SK-N-SH (cell line): ENCODE measurements around the gene RTN4RL2. TPM values are rescaled to one million over a fixed set of nuclear protein-coding genes. Genes with fewer than 3 reads are reported as not detected.

Experiments
- CTCF ChIA-PET: fragments of 300-600, 350-600 bp; formaldehyde crosslinking; extraction: SDS; loops from one replicate; lab custom pipeline; 2021; lab: Yijun Ruan, JAX
- POLR2A ChIA-PET: fragments of 350-600 bp; sonication (Branson Sonifier 250); formaldehyde crosslinking; extraction: SDS; loops from one replicate; lab custom pipeline; 2020; ENCODE audit warnings: antibody characterized with exemption, inconsistent platforms; lab: Yijun Ruan, JAX
- DNase-seq: peaks from one replicate; pipeline ENCODE4 v3.0.0; 2012
- H2AFZ ChIP-seq: fragments of 200-600 bp; sonication (generic); 2 replicates; pipeline ENCODE4 v1.8.1; 2016; ENCODE audit warnings: antibody characterized with exemption, mild to moderate bottlenecking, low read depth
- H3F3A ChIP-seq: fragments of 200-600 bp; sonication (generic); replicated peaks from 2 replicates; pipeline ENCODE3; 2016; ENCODE audit warnings: antibody characterized with exemption, mild to moderate bottlenecking; ENCODE audit not compliant: insufficient read depth
- H3K27ac ChIP-seq, 2 experiments: fragments of 200-500 bp in 1 of 2; fragments of 200-600 bp in 1 of 2; sonication (Bioruptor generic) in 1 of 2; sonication (generic), shearing (Covaris generic) in 1 of 2; 2 replicates each; pipeline versions ENCODE4 v1.5.1 to v1.6.1; 2014 to 2016; ENCODE audit warnings: low read depth in 2 of 2, inconsistent platforms in 1 of 2, low read length in 1 of 2, mild to moderate bottlenecking in 1 of 2, mixed read lengths in 1 of 2
- H3K27me3 ChIP-seq: fragments of 200-600 bp; sonication (generic), shearing (Covaris generic); 2 replicates; pipeline ENCODE4 v1.6.1; 2016; ENCODE audit warnings: mixed run types; ENCODE audit not compliant: insufficient read depth
- H3K36me3 ChIP-seq, 2 experiments: fragments of 200-500 bp in 1 of 2; fragments of 200-600 bp in 1 of 2; sonication (Bioruptor generic) in 1 of 2; sonication (generic) in 1 of 2; replicated peaks in 1 of 2; 2 replicates each; pipeline versions ENCODE3 to v1.5.1; 2014 to 2016; ENCODE audit warnings: low read length in 1 of 2, mild to moderate bottlenecking in 1 of 2; ENCODE audit not compliant: insufficient read depth in 2 of 2, control insufficient read depth in 1 of 2
- H3K4me1 ChIP-seq, 2 experiments: fragments of 200-500 bp in 1 of 2; fragments of 200-600 bp in 1 of 2; sonication (Bioruptor generic) in 1 of 2; sonication (generic), shearing (Covaris generic) in 1 of 2; 2 replicates each; pipeline versions ENCODE4 v1.5.1 to v1.6.1; 2014 to 2016; ENCODE audit warnings: low read depth in 1 of 2, low read length in 1 of 2, mixed run types in 1 of 2; ENCODE audit not compliant: insufficient read depth in 2 of 2, control insufficient read depth in 1 of 2
- H3K4me2 ChIP-seq: fragments of 200-600 bp; sonication (generic), shearing (Covaris generic); 2 replicates; pipeline ENCODE4 v1.6.1; 2017; ENCODE audit warnings: mixed run types
- H3K4me3 ChIP-seq, 2 experiments: fragments of 200-500 bp in 1 of 2; fragments of 200-600 bp in 1 of 2; sonication (Bioruptor generic) in 1 of 2; sonication (generic), shearing (Covaris generic) in 1 of 2; 2 replicates each; pipeline versions ENCODE4 v1.5.1 to v1.8.1; 2014 to 2016; ENCODE audit warnings: low read depth in 2 of 2, inconsistent platforms in 1 of 2, low read length in 1 of 2, mild to moderate bottlenecking in 1 of 2, mixed read lengths in 1 of 2, moderate library complexity in 1 of 2
- H3K79me2 ChIP-seq: fragments of 200-600 bp; sonication (generic); 2 replicates; pipeline ENCODE4 v1.8.1; 2017; ENCODE audit warnings: mild to moderate bottlenecking; ENCODE audit not compliant: insufficient read depth
- H3K9ac ChIP-seq: fragments of 200-600 bp; sonication (generic); 2 replicates; pipeline ENCODE4 v1.6.1; 2017; ENCODE audit warnings: mixed run types
- H3K9me2 ChIP-seq: fragments of 200-600 bp; sonication (generic); 2 replicates; pipeline ENCODE4 v1.6.1; 2017; ENCODE audit warnings: mixed run types
- H3K9me3 ChIP-seq: fragments of 200-600 bp; sonication (generic); 2 replicates; pipeline ENCODE4 v1.6.1; 2017; ENCODE audit warnings: mixed run types, mild to moderate bottlenecking, moderate library complexity
- H4K20me1 ChIP-seq: fragments of 200-600 bp; sonication (generic); 2 replicates; pipeline ENCODE4 v1.6.1; 2017; ENCODE audit warnings: mild to moderate bottlenecking, mixed run types; ENCODE audit not compliant: insufficient read depth
- TAF1 ChIP-seq: IDR thresholded peaks from 2 replicates; pipeline ENCODE4 v1.6.1; 2012; ENCODE audit warnings: low read depth, mild to moderate bottlenecking, low read length, moderate library complexity, borderline replicate concordance
- TCF12 ChIP-seq: IDR thresholded peaks from 2 replicates; pipeline ENCODE4 v1.4.0; 2012
- YY1 ChIP-seq: IDR thresholded peaks from 2 replicates; pipeline ENCODE4 v1.4.0; 2012; ENCODE audit warnings: low read depth, mild to moderate bottlenecking
- WGBS: methylation state at CpG from one replicate; pipeline ENCODE4 v1.1.6; 2017; ENCODE audit warnings: low lambda C conversion rate; 5-methylcytosine and 5-hydroxymethylcytosine counted together
- polyA plus RNA-seq, 3 experiments: library from polyadenylated mRNA; depleted of rRNA; stranded (reverse); fragments of >200 nt; gene quantifications; 2 replicates each; pipeline ENCODE4 v1.2.3, GENCODE V29; 2012
- TF ChIP-seq, protein P1 (sequence below): IDR thresholded peaks from 2 replicates; pipeline ENCODE4 v1.4.0; 2012; ENCODE audit warnings: low read depth, borderline replicate concordance
- TF ChIP-seq, protein P2 (sequence below): IDR thresholded peaks from 2 replicates; pipeline ENCODE4 v1.4.0; 2012; ENCODE audit warnings: low read depth, borderline replicate concordance
- TF ChIP-seq, protein P3 (sequence below): IDR thresholded peaks from 2 replicates; pipeline ENCODE4 v1.4.0; 2012; ENCODE audit warnings: low read depth

The RTN4RL2 gene
- polyA plus RNA-seq, 1 of the 3 experiments (the other 2 are of a cell fraction) = 0.30 TPM

DNA sequence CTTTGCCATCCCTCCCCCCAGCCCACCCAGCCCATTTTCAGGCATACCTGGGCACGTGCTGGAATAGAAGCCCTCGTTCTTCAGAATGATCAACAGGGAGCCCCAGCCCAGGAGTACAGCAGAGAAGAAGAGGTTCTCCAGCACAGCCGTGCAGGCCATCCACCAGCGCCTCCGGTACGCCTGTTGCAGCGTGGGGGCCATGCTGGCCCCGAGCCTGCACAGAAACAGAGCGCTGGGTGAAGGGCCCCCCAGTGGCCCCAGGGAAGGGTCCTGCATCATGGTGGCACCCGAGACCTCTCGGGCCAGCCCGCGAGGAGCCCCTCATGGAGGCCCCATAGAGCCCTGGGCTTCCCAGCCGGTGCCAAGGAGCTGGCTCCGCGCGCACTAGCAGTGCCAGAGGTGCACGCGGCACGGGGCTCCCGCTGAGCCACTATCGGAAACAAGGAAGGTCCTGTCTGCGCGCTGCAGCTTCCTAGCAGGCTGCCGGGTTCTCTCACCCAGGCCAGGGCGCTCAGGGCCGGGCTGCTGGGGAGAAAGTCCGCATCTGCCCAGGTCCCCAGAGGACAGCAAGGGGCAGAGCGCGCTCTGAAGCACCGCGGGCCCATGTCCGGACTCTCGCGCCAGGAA lies 53.7 kb downstream of the RTN4RL2 start (continued):
- TF ChIP-seq, protein P1, sequence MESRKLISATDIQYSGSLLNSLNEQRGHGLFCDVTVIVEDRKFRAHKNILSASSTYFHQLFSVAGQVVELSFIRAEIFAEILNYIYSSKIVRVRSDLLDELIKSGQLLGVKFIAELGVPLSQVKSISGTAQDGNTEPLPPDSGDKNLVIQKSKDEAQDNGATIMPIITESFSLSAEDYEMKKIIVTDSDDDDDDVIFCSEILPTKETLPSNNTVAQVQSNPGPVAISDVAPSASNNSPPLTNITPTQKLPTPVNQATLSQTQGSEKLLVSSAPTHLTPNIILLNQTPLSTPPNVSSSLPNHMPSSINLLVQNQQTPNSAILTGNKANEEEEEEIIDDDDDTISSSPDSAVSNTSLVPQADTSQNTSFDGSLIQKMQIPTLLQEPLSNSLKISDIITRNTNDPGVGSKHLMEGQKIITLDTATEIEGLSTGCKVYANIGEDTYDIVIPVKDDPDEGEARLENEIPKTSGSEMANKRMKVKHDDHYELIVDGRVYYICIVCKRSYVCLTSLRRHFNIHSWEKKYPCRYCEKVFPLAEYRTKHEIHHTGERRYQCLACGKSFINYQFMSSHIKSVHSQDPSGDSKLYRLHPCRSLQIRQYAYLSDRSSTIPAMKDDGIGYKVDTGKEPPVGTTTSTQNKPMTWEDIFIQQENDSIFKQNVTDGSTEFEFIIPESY = no peak
- no peak for TF ChIP-seq YY1

DNA sequence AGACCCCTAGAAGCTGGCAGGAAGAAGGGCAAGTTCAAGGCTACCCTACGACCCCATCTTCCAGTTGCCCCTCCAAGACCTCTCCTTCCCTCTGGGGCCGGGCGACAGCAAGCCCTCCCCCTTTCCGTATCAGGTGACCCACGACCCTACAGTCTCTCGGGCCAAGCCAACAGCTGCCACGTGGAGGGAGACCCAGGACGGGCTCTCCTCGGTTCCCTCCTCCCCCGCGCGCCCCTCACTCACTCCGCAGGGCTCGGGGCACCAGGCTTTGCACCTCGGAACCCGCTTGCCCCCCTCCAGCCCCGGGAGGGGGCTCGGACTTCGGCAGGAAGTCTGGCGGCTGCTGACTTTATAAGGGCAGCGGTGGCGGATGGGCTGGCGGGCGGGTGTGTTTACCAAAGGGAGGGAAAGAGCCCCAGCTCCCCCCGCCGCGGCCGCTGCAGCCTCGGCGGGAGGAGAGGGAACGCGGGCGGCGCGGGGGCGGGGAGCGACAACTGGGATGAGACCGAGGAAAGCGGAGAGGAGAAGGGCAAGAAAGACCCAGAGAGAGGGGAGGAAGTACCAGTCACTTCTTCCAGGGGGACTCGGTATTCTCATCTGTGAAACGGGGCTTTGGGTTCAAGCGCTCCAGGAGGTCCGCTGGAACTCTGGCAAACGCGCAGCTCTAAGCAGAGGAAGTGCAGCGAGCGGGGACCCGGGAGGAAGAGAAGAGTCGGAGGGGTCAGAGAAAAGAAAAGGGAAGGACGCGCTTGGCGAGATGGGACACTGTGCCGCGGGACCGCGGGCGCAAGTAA lies 54.4 kb downstream of the RTN4RL2 start:
- Histone ChIP-seq H4K20me1 (no peaks in the 10 kb centered on the region), H3K9ac (peak overlapping the region; percentile 40), H3K4me3 (peak overlapping the region; percentile 69 to 78), H3K9me2 (no peaks in the 10 kb centered on the region), H3K4me1 (peaks cover 0 to 9% of the 10 kb centered on the region in 2 experiments; a peak in 1 of 4 replicates), H3K27ac (no peak overlapping the region; a peak in 1 of 4 replicates), H3K27me3 (no peaks in the 10 kb centered on the region), H3F3A (no peaks in the 10 kb centered on the region), H3K79me2 (no peaks in the 10 kb centered on the region), H2AFZ (peak overlapping the region; percentile 85), H3K9me3 (no peaks in the 10 kb centered on the region), H3K4me2 (peak overlapping the region; percentile 94), H3K36me3 (no peaks in the 10 kb centered on the region)
- no peak for TF ChIP-seq TAF1
- TF ChIP-seq TCF12 = no peak
- TF ChIP-seq, protein P2, sequence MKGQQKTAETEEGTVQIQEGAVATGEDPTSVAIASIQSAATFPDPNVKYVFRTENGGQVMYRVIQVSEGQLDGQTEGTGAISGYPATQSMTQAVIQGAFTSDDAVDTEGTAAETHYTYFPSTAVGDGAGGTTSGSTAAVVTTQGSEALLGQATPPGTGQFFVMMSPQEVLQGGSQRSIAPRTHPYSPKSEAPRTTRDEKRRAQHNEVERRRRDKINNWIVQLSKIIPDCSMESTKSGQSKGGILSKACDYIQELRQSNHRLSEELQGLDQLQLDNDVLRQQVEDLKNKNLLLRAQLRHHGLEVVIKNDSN = 0 out of 2 replicates have a peak, but pooled peaks have one; percentile 9
- TF ChIP-seq, protein P3, sequence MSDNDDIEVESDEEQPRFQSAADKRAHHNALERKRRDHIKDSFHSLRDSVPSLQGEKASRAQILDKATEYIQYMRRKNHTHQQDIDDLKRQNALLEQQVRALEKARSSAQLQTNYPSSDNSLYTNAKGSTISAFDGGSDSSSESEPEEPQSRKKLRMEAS = 0 out of 2 replicates have a peak, but pooled peaks have one; percentile 13
- peak; percentile 79 for DNase-seq
- WGBS = 1% methylated on average over 51 of the region's 57 CpGs
- CTCF ChIA-PET = interaction anchor here (0.8 to 6.9 kb wide), 15 partner anchors 13 to 169 kb away, joined by 3 to 106 read pairs (median 7); partner anchors contain the start of genes RTN4RL2, TIMM10 and UBE2L6
- POLR2A ChIA-PET = interaction anchor here (0.8 to 1.9 kb wide), 3 partner anchors 12 to 21 kb away, joined by 3 to 5 read pairs (median 3); no protein-coding TSS in a partner anchor
